T-helper 17 cell (primary cell): ENCODE data around the gene CADPS. TPM values are rescaled to one million over a fixed set of nuclear protein-coding genes. Genes with fewer than 3 reads are reported as not detected.
"Not testable (repeated sequence)": the region's sequence is repeated elsewhere in the genome, so short reads cannot be mapped to it uniquely, and the experiment has no call there.

Source experiments
- ATAC-seq: fragments of 150-1000 bp; cut with Tn5 transposase; 2 replicates; pipeline ENCODE4 v1.10.0; 2021; ENCODE audit warnings: mild to moderate bottlenecking, moderate library complexity
- DNase-seq, 3 donors: peaks; one replicate each; pipeline versions ENCODE4 v3.0.0 to v3.0.0-alpha.2; 2020 to 2021
- H3K9me3 ChIP-seq: one replicate; pipeline ENCODE4 v1.7.0; 2013; ENCODE audit warnings: low read length, mild to moderate bottlenecking; ENCODE audit not compliant: control insufficient read depth, poor library complexity, severe bottlenecking
- H3K27ac Mint-ChIP-seq: one replicate; pipeline ENCODE4 v1.8.0; 2022; ENCODE audit warnings: mild to moderate bottlenecking, moderate library complexity, mixed read lengths
- H3K27me3 Mint-ChIP-seq: one replicate; pipeline ENCODE4 v1.8.0; 2022; ENCODE audit warnings: mixed read lengths
- H3K36me3 Mint-ChIP-seq: one replicate; pipeline ENCODE4 v1.8.0; 2022; ENCODE audit warnings: low read depth, mixed read lengths
- H3K4me1 Mint-ChIP-seq: one replicate; pipeline ENCODE4 v1.8.0; 2022; ENCODE audit warnings: mild to moderate bottlenecking, mixed read lengths
- H3K4me3 Mint-ChIP-seq: one replicate; pipeline ENCODE4 v1.8.0; 2022; ENCODE audit warnings: mild to moderate bottlenecking, moderate library complexity, mixed read lengths
- total RNA-seq, 4 donors: library from RNA in 2 of 4; stranded (reverse) in 2 of 4; gene quantifications; one replicate each; pipeline ENCODE4 v1.2.3 and lab custom pipeline; 2022 to 2026

CADPS gene
- total RNA-seq, 2 donors from 2014 or later, result not detected

- Mint-ChIP-seq H3K36me3 (no peaks in the 10 kb centered on the region), H3K4me1 (peaks cover 2% of the 10 kb centered on the region), H3K27me3 (no peaks in the 10 kb centered on the region), H3K27ac (no peak overlapping the region), H3K4me3 (no peak overlapping the region)
- no peak for ATAC-seq
- DNase-seq, result no peak
- H3K9me3 ChIP-seq, result no peaks in the 10 kb centered on the region
Measured at GRCh38 chr3:62586356-62586755, 288.9 kb downstream of the CADPS start.

- Mint-ChIP-seq H3K4me1 (peaks cover 2% of the 10 kb centered on the region), H3K27me3 (no peaks in the 10 kb centered on the region), H3K27ac (no peak overlapping the region), H3K36me3 (no peaks in the 10 kb centered on the region), H3K4me3 (no peak overlapping the region)
- ATAC-seq (no peak), DNase-seq (no peak)
- H3K9me3 ChIP-seq, result no peaks in the 10 kb centered on the region
Measured at GRCh38 chr3:62585861-62586260, 289.4 kb downstream of the CADPS start.

GRCh38 chr3:62584636-62585035 lies 290.6 kb downstream of the CADPS start:
- ATAC-seq (no peak), DNase-seq (no peak)
- no peaks in the 10 kb centered on the region for H3K27me3 Mint-ChIP-seq
- H3K9me3 ChIP-seq, result no peaks in the 10 kb centered on the region
- peaks cover 2% of the 10 kb centered on the region for H3K4me1 Mint-ChIP-seq
- no peak overlapping the region for H3K27ac Mint-ChIP-seq
- no peaks in the 10 kb centered on the region for H3K36me3 Mint-ChIP-seq
- H3K4me3 Mint-ChIP-seq, result no peak overlapping the region

- no peaks in the 10 kb centered on the region for H3K9me3 ChIP-seq
- ATAC-seq (no peak), DNase-seq (no peak)
- Mint-ChIP-seq H3K4me3 (no peak overlapping the region), H3K4me1 (peaks cover 2% of the 10 kb centered on the region), H3K36me3 (no peaks in the 10 kb centered on the region), H3K27ac (no peak overlapping the region), H3K27me3 (no peaks in the 10 kb centered on the region)
Measured at GRCh38 chr3:62582495-62583172, 292.6 kb downstream of the CADPS start.

- H3K9me3 ChIP-seq, DNase-seq, H3K4me3 Mint-ChIP-seq, H3K4me1 Mint-ChIP-seq, ATAC-seq, H3K36me3 Mint-ChIP-seq, H3K27me3 Mint-ChIP-seq, H3K27ac Mint-ChIP-seq: not testable (repeated sequence)
Measured at GRCh38 chr3:62580485-62580884, 294.7 kb downstream of the CADPS start.

GRCh38 chr3:62577153-62577552 lies 298.1 kb downstream of the CADPS start:
- no peak overlapping the region for H3K27ac Mint-ChIP-seq
- H3K27me3 Mint-ChIP-seq, result no peaks in the 10 kb centered on the region
- no peaks in the 10 kb centered on the region for H3K36me3 Mint-ChIP-seq
- no peak for ATAC-seq
- H3K9me3 ChIP-seq, result no peaks in the 10 kb centered on the region
- no peak overlapping the region for H3K4me3 Mint-ChIP-seq
- no peak for DNase-seq
- H3K4me1 Mint-ChIP-seq, result no peaks in the 10 kb centered on the region

- ATAC-seq (no peak), DNase-seq (no peak)
- H3K36me3 Mint-ChIP-seq, result no peaks in the 10 kb centered on the region
- H3K9me3 ChIP-seq, result no peaks in the 10 kb centered on the region
- no peak overlapping the region for H3K27ac Mint-ChIP-seq
- no peaks in the 10 kb centered on the region for H3K27me3 Mint-ChIP-seq
- no peaks in the 10 kb centered on the region for H3K4me1 Mint-ChIP-seq
- no peak overlapping the region for H3K4me3 Mint-ChIP-seq
Measured at GRCh38 chr3:62574266-62574898, 300.8 kb downstream of the CADPS start.

GRCh38 chr3:62571916-62572315 lies 303.3 kb downstream of the CADPS start:
- DNase-seq (no peak), ATAC-seq (no peak)
- Mint-ChIP-seq H3K27me3 (no peaks in the 10 kb centered on the region), H3K4me3 (no peak overlapping the region), H3K27ac (no peak overlapping the region), H3K4me1 (no peaks in the 10 kb centered on the region), H3K36me3 (no peaks in the 10 kb centered on the region)
- H3K9me3 ChIP-seq, result no peaks in the 10 kb centered on the region

- no peaks in the 10 kb centered on the region for H3K9me3 ChIP-seq
- Mint-ChIP-seq H3K36me3 (no peaks in the 10 kb centered on the region), H3K4me3 (no peak overlapping the region), H3K27ac (no peak overlapping the region), H3K4me1 (no peaks in the 10 kb centered on the region), H3K27me3 (no peaks in the 10 kb centered on the region)
- ATAC-seq (no peak), DNase-seq (no peak)
Measured at GRCh38 chr3:62570888-62571287, 304.3 kb downstream of the CADPS start.

- Mint-ChIP-seq H3K27me3 (no peaks in the 10 kb centered on the region), H3K27ac (no peak overlapping the region), H3K4me1 (no peaks in the 10 kb centered on the region), H3K4me3 (no peak overlapping the region), H3K36me3 (no peaks in the 10 kb centered on the region)
- DNase-seq (no peak), ATAC-seq (no peak)
- no peaks in the 10 kb centered on the region for H3K9me3 ChIP-seq
Measured at GRCh38 chr3:62569609-62570008, 305.6 kb downstream of the CADPS start.

- no peak for ATAC-seq
Measured at GRCh38 chr3:62567097-62568021, 307.9 kb downstream of the CADPS start.

GRCh38 chr3:62566022-62566557 lies 309.1 kb downstream of the CADPS start:
- ATAC-seq, result no peak
- no peak for DNase-seq
- H3K4me1 Mint-ChIP-seq, result no peaks in the 10 kb centered on the region
- H3K4me3 Mint-ChIP-seq, result no peak overlapping the region
- H3K36me3 Mint-ChIP-seq, result no peaks in the 10 kb centered on the region
- H3K9me3 ChIP-seq, result no peaks in the 10 kb centered on the region
- no peaks in the 10 kb centered on the region for H3K27me3 Mint-ChIP-seq
- no peak overlapping the region for H3K27ac Mint-ChIP-seq

More at GRCh38 chr3:62567097-62568021, 307.9 kb downstream of the CADPS start:
- Mint-ChIP-seq H3K4me1 (no peaks in the 10 kb centered on the region), H3K27ac (no peak overlapping the region), H3K27me3 (no peaks in the 10 kb centered on the region), H3K4me3 (no peak overlapping the region), H3K36me3 (no peaks in the 10 kb centered on the region)
- DNase-seq, result no peak
- H3K9me3 ChIP-seq, result no peaks in the 10 kb centered on the region

- Mint-ChIP-seq H3K27me3 (no peaks in the 10 kb centered on the region), H3K27ac (no peak overlapping the region), H3K4me3 (no peak overlapping the region), H3K4me1 (no peaks in the 10 kb centered on the region), H3K36me3 (no peaks in the 10 kb centered on the region)
- no peaks in the 10 kb centered on the region for H3K9me3 ChIP-seq
- ATAC-seq (no peak), DNase-seq (no peak)
Measured at GRCh38 chr3:62562596-62562995, 312.6 kb downstream of the CADPS start.
